H9 (cell line): ENCODE results near the gene TBC1D3B. TPM values are rescaled to one million over a fixed set of nuclear protein-coding genes. Genes with fewer than 3 reads are reported as not detected.

ENCODE experiments used
- DNase-seq: peaks from one replicate; pipeline ENCODE4 v3.0.0-alpha.2; 2017
- H2AFZ ChIP-seq: one replicate; pipeline ENCODE4 v1.6.1; 2013; ENCODE audit warnings: mild to moderate bottlenecking, low read length, control low read depth, moderate library complexity
- H2AK5ac ChIP-seq: 2 replicates; pipeline ENCODE4 v1.6.1; 2013; ENCODE audit warnings: low read length, control low read depth, mixed read lengths; ENCODE audit not compliant: insufficient read length
- H2BK120ac ChIP-seq: one replicate; pipeline ENCODE4 v1.6.1; 2013; ENCODE audit warnings: low read depth, mild to moderate bottlenecking, low read length, control low read depth, inconsistent platforms; ENCODE audit not compliant: poor library complexity, severe bottlenecking
- H2BK12ac ChIP-seq: 2 replicates; pipeline ENCODE4 v1.6.1; 2013; ENCODE audit warnings: low read length, control low read depth, mixed read lengths, low read depth; ENCODE audit not compliant: insufficient read length
- H2BK15ac ChIP-seq: 2 replicates; pipeline ENCODE4 v1.6.1; 2013; ENCODE audit warnings: low read depth, low read length, control low read depth
- H2BK20ac ChIP-seq: one replicate; pipeline ENCODE4 v1.6.1; 2013; ENCODE audit warnings: low read depth, mild to moderate bottlenecking, low read length, control low read depth, inconsistent platforms; ENCODE audit not compliant: poor library complexity, severe bottlenecking
- H2BK5ac ChIP-seq: 2 replicates; pipeline ENCODE4 v1.6.1; 2013; ENCODE audit warnings: low read length, control low read depth, mixed read lengths; ENCODE audit not compliant: insufficient read length
- H3K14ac ChIP-seq: 2 replicates; pipeline ENCODE4 v1.6.1; 2013; ENCODE audit warnings: low read length, control low read depth; ENCODE audit not compliant: insufficient read depth
- H3K18ac ChIP-seq: 2 replicates; pipeline ENCODE4 v1.6.1; 2013; ENCODE audit warnings: low read depth, mild to moderate bottlenecking, mixed read lengths, low read length, control low read depth; ENCODE audit not compliant: insufficient read length
- H3K23ac ChIP-seq: 2 replicates; pipeline ENCODE4 v1.6.1; 2013; ENCODE audit warnings: low read length, control low read depth, mixed read lengths, low read depth; ENCODE audit not compliant: insufficient read length
- H3K23me2 ChIP-seq: 2 replicates; pipeline ENCODE4 v1.6.1; 2013; ENCODE audit warnings: low read depth, mild to moderate bottlenecking, mixed read lengths, low read length, control low read depth; ENCODE audit not compliant: insufficient read length, poor library complexity, severe bottlenecking
- H3K27ac ChIP-seq: 2 replicates; pipeline ENCODE4 v1.5.1; 2013; ENCODE audit warnings: low read length, control low read depth, mixed read lengths, low read depth; ENCODE audit not compliant: insufficient read length
- H3K27me3 ChIP-seq: 2 replicates; pipeline ENCODE4 v1.6.1; 2013; ENCODE audit warnings: low read length, control low read depth, inconsistent platforms; ENCODE audit not compliant: insufficient read depth
- H3K4ac ChIP-seq: 2 replicates; pipeline ENCODE4 v1.6.1; 2013; ENCODE audit warnings: low read depth, mild to moderate bottlenecking, control low read depth, inconsistent platforms, low read length, moderate library complexity
- H3K4me1 ChIP-seq: 2 replicates; pipeline ENCODE4 v1.6.1; 2013; ENCODE audit warnings: low read length, control low read depth, inconsistent platforms; ENCODE audit not compliant: insufficient read depth
- H3K4me2 ChIP-seq: 2 replicates; pipeline ENCODE4 v1.6.1; 2013; ENCODE audit warnings: low read length, control low read depth, mixed read lengths; ENCODE audit not compliant: insufficient read length, insufficient read depth
- H3K56ac ChIP-seq: 2 replicates; pipeline ENCODE4 v1.6.1; 2013; ENCODE audit warnings: low read depth, mild to moderate bottlenecking, mixed read lengths, low read length, control low read depth; ENCODE audit not compliant: insufficient read length
- H3K79me1 ChIP-seq: 2 replicates; pipeline ENCODE4 v1.6.1; 2013; ENCODE audit warnings: low read depth, mild to moderate bottlenecking, moderate library complexity, low read length, control low read depth, inconsistent platforms; ENCODE audit not compliant: insufficient read depth, poor library complexity, severe bottlenecking
- H3K79me2 ChIP-seq: 2 replicates; pipeline ENCODE4 v1.6.1; 2013; ENCODE audit warnings: low read length, control low read depth, inconsistent platforms; ENCODE audit not compliant: insufficient read depth
- H3K9ac ChIP-seq: 2 replicates; pipeline ENCODE4 v1.6.1; 2013; ENCODE audit warnings: low read length, control low read depth, mixed read lengths; ENCODE audit not compliant: insufficient read length; ENCODE audit errors: extremely low read depth
- H3K9me3 ChIP-seq: one replicate; pipeline ENCODE4 v1.6.1; 2013; ENCODE audit warnings: low read depth, low read length, inconsistent platforms; ENCODE audit not compliant: control insufficient read depth
- H3T11ph ChIP-seq: one replicate; pipeline ENCODE4 v1.6.1; 2013; ENCODE audit warnings: mild to moderate bottlenecking, low read length, control low read depth, inconsistent platforms
- H4K20me1 ChIP-seq: one replicate; pipeline ENCODE4 v1.6.1; 2013; ENCODE audit not compliant: control insufficient read depth, insufficient read length, insufficient read depth
- H4K5ac ChIP-seq: 2 replicates; pipeline ENCODE4 v1.6.1; 2013; ENCODE audit warnings: low read depth, mild to moderate bottlenecking, mixed read lengths, low read length, control low read depth; ENCODE audit not compliant: insufficient read length
- H4K8ac ChIP-seq: replicated peaks from 2 replicates; pipeline ENCODE4 v1.6.1; 2013; ENCODE audit warnings: low read length, control low read depth, mixed read lengths, low read depth; ENCODE audit not compliant: insufficient read length
- H4K91ac ChIP-seq: 2 replicates; pipeline ENCODE4 v1.6.1; 2013; ENCODE audit warnings: low read depth, mild to moderate bottlenecking, moderate library complexity, mixed read lengths, low read length, control low read depth; ENCODE audit not compliant: insufficient read length
- H3K27ac Mint-ChIP-seq, 3 experiments: 2 replicates in 2 of 3; 3 replicates in 1 of 3; pipeline ENCODE4 v1.8.0; 2020 to 2021; ENCODE audit warnings: mixed read lengths in 3 of 3, mild to moderate bottlenecking in 1 of 3, moderate library complexity in 1 of 3
- H3K27me3 Mint-ChIP-seq: 2 replicates; pipeline ENCODE4 v1.8.0; 2021; ENCODE audit warnings: low read depth, mild to moderate bottlenecking, moderate library complexity, mixed read lengths
- H3K36me3 Mint-ChIP-seq, 3 experiments: 2 replicates in 2 of 3; 3 replicates in 1 of 3; pipeline ENCODE4 v1.8.0; 2020 to 2021; ENCODE audit warnings: low read depth in 3 of 3, mixed read lengths in 3 of 3; ENCODE audit not compliant: insufficient read depth in 1 of 3
- H3K4me1 Mint-ChIP-seq, 2 experiments: 2 replicates each; pipeline ENCODE4 v1.8.0; 2020; ENCODE audit warnings: mixed read lengths in 2 of 2
- H3K4me3 Mint-ChIP-seq, 2 experiments: 2 replicates in 1 of 2; 3 replicates in 1 of 2; pipeline ENCODE4 v1.8.0; 2020 to 2021; ENCODE audit warnings: mild to moderate bottlenecking in 2 of 2, mixed read lengths in 2 of 2, moderate library complexity in 1 of 2
- H3K9me3 Mint-ChIP-seq, 2 experiments: 2 replicates in 1 of 2; 3 replicates in 1 of 2; pipeline ENCODE4 v1.8.0; 2020; ENCODE audit warnings: mild to moderate bottlenecking in 2 of 2, mixed read lengths in 2 of 2, moderate library complexity in 1 of 2
- CTCF ChIP-seq: fragments of 200-600 bp; sonication (generic); conservative IDR thresholded peaks from 3 replicates; pipeline ENCODE4 v1.8.0; 2021; ENCODE audit warnings: antibody characterized with exemption, mild to moderate bottlenecking
- WGBS: extraction: QIAGEN DNeasy Blood & Tissue Kit; methylation state at CpG from one replicate; pipeline ENCODE4 v1.1.7; 2013; ENCODE audit warnings: missing lambda C conversion rate, low lambda C conversion rate, mixed read lengths; ENCODE audit not compliant: insufficient read length; ENCODE audit errors: extremely low coverage; 5-methylcytosine and 5-hydroxymethylcytosine counted together
- total RNA-seq: library from RNA; stranded (reverse); gene quantifications from 2 replicates; pipeline ENCODE4 v1.2.1, GENCODE V29; 2021

The TBC1D3B gene
- total RNA-seq, 1 experiment from 2014 or later = 8.8 TPM

DNA sequence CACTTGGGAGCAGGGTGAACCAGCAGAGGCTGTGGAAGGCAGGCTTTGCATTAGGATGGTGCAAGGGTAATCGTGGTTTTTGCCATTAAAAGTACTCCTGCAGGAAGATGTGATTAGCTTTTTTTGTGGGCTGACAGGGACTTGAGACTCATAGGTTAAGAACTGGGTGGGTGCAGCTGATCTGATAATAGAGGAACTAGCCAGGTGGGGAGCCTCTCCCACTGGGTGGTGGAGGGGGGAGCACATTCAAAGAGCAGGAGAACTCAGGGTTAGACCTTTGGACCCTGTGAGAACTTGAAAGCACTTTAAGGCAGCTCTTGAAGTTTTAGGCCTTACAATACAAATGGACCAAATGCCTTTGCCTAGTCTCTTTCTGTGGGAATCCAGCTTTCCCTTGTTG lies 40.4 kb downstream of the TBC1D3B start:
- WGBS = no CpG with 5 or more reads among the region's 1 CpG

More for the DNA sequence above, 40.4 kb downstream of the TBC1D3B start:
- no peak for TF ChIP-seq CTCF
- H3K56ac ChIP-seq = no peak overlapping the region
- H4K91ac ChIP-seq = no peak overlapping the region
- no peak overlapping the region for H4K5ac ChIP-seq
- H3T11ph ChIP-seq = no peak overlapping the region
- no peak overlapping the region for H4K8ac ChIP-seq
- no peak overlapping the region for H3K9ac ChIP-seq
- no peak overlapping the region for H2BK20ac ChIP-seq
- H2AK5ac ChIP-seq = no peak overlapping the region
- H2BK120ac ChIP-seq = no peak overlapping the region
- no peak for DNase-seq
- H2BK5ac ChIP-seq = no peak overlapping the region
- no peak overlapping the region for H2BK12ac ChIP-seq
- no peak overlapping the region for H3K4me2 ChIP-seq
- H3K4ac ChIP-seq = no peak overlapping the region
- H3K4me3 Mint-ChIP-seq = no peak overlapping the region
- peaks cover 2% of the 10 kb centered on the region; the same call in 1 of the 2 replicates for H3K27me3 ChIP-seq
- H3K23ac ChIP-seq = no peak overlapping the region
- peaks cover 4 to 6% of the 10 kb centered on the region in 2 experiments for H3K4me1 Mint-ChIP-seq
- peaks cover 3 to 6% of the 10 kb centered on the region in 2 experiments; a peak in 4 of 5 replicates for H3K9me3 Mint-ChIP-seq
- H4K20me1 ChIP-seq = no peaks in the 10 kb centered on the region
- H3K18ac ChIP-seq = no peak overlapping the region
- H3K9me3 ChIP-seq = no peaks in the 10 kb centered on the region
- H3K23me2 ChIP-seq = no peaks in the 10 kb centered on the region
- H3K36me3 Mint-ChIP-seq = peaks cover 0 to 2% (median 0%) of the 10 kb centered on the region in 3 experiments; a peak in 1 of 7 replicates
- no peak overlapping the region for H2AFZ ChIP-seq
- no peak overlapping the region for H3K27ac ChIP-seq
- H3K27me3 Mint-ChIP-seq = peaks cover 2% of the 10 kb centered on the region; the same call in 1 of the 2 replicates
- no peak overlapping the region for H2BK15ac ChIP-seq
- no peaks in the 10 kb centered on the region for H3K79me1 ChIP-seq
- no peak overlapping the region for H3K14ac ChIP-seq
- no peak overlapping the region for H3K27ac Mint-ChIP-seq
- H3K79me2 ChIP-seq = no peaks in the 10 kb centered on the region
- H3K4me1 ChIP-seq = no peaks in the 10 kb centered on the region
